K562 (cell line): ENCODE results near the gene OTUD5. TPM values are rescaled to one million over a fixed set of nuclear protein-coding genes. Genes with fewer than 3 reads are reported as not detected.

Source experiments
- ATF2 ChIP-seq: sonication (generic); formaldehyde crosslinking; IDR thresholded peaks from 2 replicates; pipeline ENCODE4 v1.8.1; 2022; ENCODE audit warnings: missing genetic modification reagents
- BDP1 ChIP-seq: IDR thresholded peaks from 3 replicates; pipeline ENCODE4 v1.6.1; 2011; ENCODE audit not compliant: insufficient read length, insufficient read depth
- ELF1 ChIP-seq: fragments of 200-800 bp; sonication (Bioruptor generic); IDR thresholded peaks from 2 replicates; pipeline ENCODE4 v1.6.1; 2016; ENCODE audit warnings: missing genetic modification characterization, missing compliant biosample characterization
- ERF ChIP-seq: fragments of 450-650 bp; formaldehyde crosslinking; IDR thresholded peaks from 2 replicates; pipeline ENCODE4 v1.4.0; 2020; ENCODE audit warnings: mild to moderate bottlenecking, mixed read lengths
- FOXO4 ChIP-seq: fragments of 450-650 bp; formaldehyde crosslinking; IDR thresholded peaks from 2 replicates; pipeline ENCODE4 v1.4.0; 2020; ENCODE audit warnings: mild to moderate bottlenecking, moderate library complexity
- GTF2A2 ChIP-seq: IDR thresholded peaks from 2 replicates; pipeline ENCODE4 v1.6.1; 2016; ENCODE audit warnings: mild to moderate bottlenecking, missing genetic modification characterization, missing compliant biosample characterization
- KLF1 ChIP-seq: fragments of 450-650 bp; IDR thresholded peaks from 2 replicates; pipeline ENCODE4 v1.6.1; 2016; ENCODE audit warnings: missing genetic modification characterization, missing compliant biosample characterization
- MECOM ChIP-seq: fragments of 250-450 bp; sonication (Bioruptor Pico); IDR thresholded peaks from 2 replicates; pipeline ENCODE4 v1.8.0; 2022; ENCODE audit warnings: inconsistent platforms
- NCOA2 ChIP-seq, 2 experiments: fragments of 450-650 bp; IDR thresholded peaks; 2 replicates each; pipeline ENCODE4 v1.6.1; 2018; ENCODE audit warnings: mild to moderate bottlenecking in 2 of 2, moderate library complexity in 1 of 2; ENCODE audit not compliant: partially characterized antibody in 2 of 2
- NONO ChIP-seq, 2 experiments: fragments of 200-400 bp in 1 of 2; fragments of 450-650 bp in 1 of 2; formaldehyde crosslinking in 1 of 2; IDR thresholded peaks; 2 replicates each; pipeline ENCODE4 v1.6.1; 2017; ENCODE audit warnings: low read depth in 2 of 2, mild to moderate bottlenecking in 2 of 2, moderate library complexity in 2 of 2, low read length in 1 of 2
- PHTF2 ChIP-seq: fragments of 250-450 bp; sonication (Bioruptor Pico); IDR thresholded peaks from 2 replicates; pipeline ENCODE4 v1.5.0; 2021; ENCODE audit warnings: mild to moderate bottlenecking
- RBBP5 ChIP-seq: fragments of 200-600 bp; sonication (generic); IDR thresholded peaks from 2 replicates; pipeline ENCODE4 v1.6.1; 2012; ENCODE audit warnings: borderline replicate concordance, mild to moderate bottlenecking, low read length, control low read depth, inconsistent platforms; ENCODE audit not compliant: insufficient read depth, poor library complexity, severe bottlenecking
- RUNX1 ChIP-seq: sonication (generic); IDR thresholded peaks from 2 replicates; pipeline ENCODE4 v1.6.1; 2016; ENCODE audit warnings: antibody characterized with exemption, low read depth
- TEAD2 ChIP-seq: fragments of 450-650 bp; IDR thresholded peaks from 2 replicates; pipeline ENCODE4 v1.6.1; 2016; ENCODE audit warnings: missing genetic modification characterization, control low read depth, missing compliant biosample characterization
- XRCC5 ChIP-seq: fragments of 200-400 bp; formaldehyde crosslinking; IDR thresholded peaks from 2 replicates; pipeline ENCODE4 v1.6.1; 2017; ENCODE audit warnings: low read depth, mild to moderate bottlenecking, low read length
- ZFP1 ChIP-seq: fragments of 450-650 bp; formaldehyde crosslinking; IDR thresholded peaks from 2 replicates; pipeline ENCODE4 v1.4.0; 2020; ENCODE audit warnings: mild to moderate bottlenecking, mixed read lengths
- ZKSCAN3 ChIP-seq: fragments of 250-450 bp; sonication (Bioruptor Pico); IDR thresholded peaks from 2 replicates; pipeline ENCODE4 v1.4.0; 2020
- ZNF140 ChIP-seq: fragments of 250-450 bp; sonication (Bioruptor Pico); IDR thresholded peaks from 2 replicates; pipeline ENCODE4 v1.8.0; 2021; ENCODE audit warnings: moderate library complexity, mild to moderate bottlenecking, inconsistent platforms
- ZNF165 ChIP-seq: fragments of 250-450 bp; sonication (Bioruptor Pico); IDR thresholded peaks from 2 replicates; pipeline ENCODE4 v1.4.0; 2020; ENCODE audit warnings: borderline replicate concordance
- ZNF507 ChIP-seq: conservative IDR thresholded peaks from 2 replicates; pipeline ENCODE4 v1.6.1; 2017; ENCODE audit warnings: missing genetic modification characterization, missing compliant biosample characterization
- polyA plus RNA-seq, 8 experiments: library from polyadenylated mRNA; depleted of rRNA in 4 of 8; stranded (reverse) in 5 of 8; unstranded in 3 of 8; fragments of >200 nt; fragmentation: Nextera tagmentation in 2 of 8; fragmentation: Illumina TruSeq in 1 of 8; extraction: Ambion mirVana in 2 of 8; extraction: Trizol in 1 of 8; gene quantifications; 2 replicates each; pipeline versions ENCODE4 v1.2.1 to v1.2.3, GENCODE V29; 2011 to 2014; ENCODE audit warnings: inconsistent platforms in 1 of 8, missing spikeins in 1 of 8
- total RNA-seq, 7 experiments: library from RNA; depleted of rRNA in 6 of 7; stranded (reverse); fragments of >200 nt in 6 of 7; fragmentation: Illumina TruSeq in 2 of 7; extraction: Trizol in 2 of 7; gene quantifications; 2 replicates each; pipeline versions ENCODE4 v1.2.1 to v1.2.3, GENCODE V29; 2011 to 2021; ENCODE audit warnings: low replicate concordance in 1 of 7
- TF ChIP-seq, protein P1 (sequence below): fragments of 250-450 bp; sonication (Bioruptor Pico); IDR thresholded peaks from 2 replicates; pipeline ENCODE4 v1.9.0; 2021; ENCODE audit warnings: mild to moderate bottlenecking
- TF ChIP-seq, protein P2 (sequence below): fragments of 450-650 bp; IDR thresholded peaks from 2 replicates; pipeline ENCODE4 v1.6.1; 2016; ENCODE audit warnings: low read depth, mild to moderate bottlenecking, moderate library complexity
- TF ChIP-seq, protein P3 (sequence below): sonication (generic); formaldehyde crosslinking; IDR thresholded peaks from 2 replicates; pipeline ENCODE4 v1.8.1; 2023; ENCODE audit warnings: mild to moderate bottlenecking, missing genetic modification reagents
- TF ChIP-seq, protein P4 (sequence below): fragments of 450-650 bp; formaldehyde crosslinking; IDR thresholded peaks from 2 replicates; pipeline ENCODE4 v1.4.0; 2022; ENCODE audit warnings: missing genetic modification characterization

The OTUD5 gene
- total and polyA plus RNA-seq, 9 of the 15 experiments (the other 6 are each of a cell fraction or from before 2014, with no cell fraction given), result 3.6 to 102 (median 59.0) TPM

DNA sequence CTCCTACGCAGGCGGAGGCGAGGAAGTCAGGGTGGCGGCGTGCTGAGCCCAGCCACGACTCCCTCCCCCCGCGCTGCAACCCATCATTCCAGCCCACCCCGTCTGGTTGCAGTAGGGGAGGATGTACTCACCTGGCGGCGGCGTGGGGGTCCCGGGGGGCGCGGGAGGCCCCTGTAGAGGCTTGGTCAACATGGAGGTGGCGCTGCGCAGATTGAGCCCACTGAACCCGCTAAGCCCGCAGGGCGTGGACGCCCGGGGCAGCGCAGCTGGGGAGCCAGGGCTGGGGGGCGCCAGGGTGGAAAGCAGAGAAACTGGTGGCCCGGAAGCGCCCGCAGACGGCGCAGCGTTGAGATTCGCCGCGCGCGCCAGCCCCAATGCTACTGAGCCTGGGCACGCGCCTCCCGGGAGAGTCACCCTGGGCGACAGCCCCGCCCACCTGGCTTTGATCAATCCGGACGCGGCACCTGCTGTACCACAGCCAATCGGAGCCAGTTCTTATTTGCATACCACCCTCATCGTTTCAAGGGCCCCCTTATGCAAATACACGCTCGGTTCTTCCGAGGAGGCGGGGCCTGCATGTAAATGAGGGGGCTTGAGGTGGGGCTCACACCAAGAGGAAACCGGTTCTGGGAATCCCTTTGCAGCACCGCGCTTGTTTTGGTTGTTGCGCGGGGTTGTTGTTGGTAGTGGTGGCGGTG is 38.6 kb downstream of the OTUD5 start, which contains the start of gene PIM2 (continued):
- TF ChIP-seq XRCC5, result no peak
- TF ChIP-seq ATF2 (CRISPR knock-in tag), result no peak
- TF ChIP-seq TEAD2, result no peak
- no peak for TF ChIP-seq PHTF2 (CRISPR knock-in tag)
- no peak for TF ChIP-seq MECOM
- TF ChIP-seq ZFP1 (CRISPR knock-in tag), result no peak
- no peak for TF ChIP-seq KLF1 (tag)
- TF ChIP-seq GTF2A2 (tag), result 0 out of 2 replicates have a peak, but pooled peaks have one; percentile 27
- TF ChIP-seq ZNF140 (CRISPR knock-in tag), result no peak
- TF ChIP-seq BDP1, result no peak
- TF ChIP-seq FOXO4, result no peak
- TF ChIP-seq ERF (CRISPR knock-in tag), result peak; percentile 76
- TF ChIP-seq, protein P1, sequence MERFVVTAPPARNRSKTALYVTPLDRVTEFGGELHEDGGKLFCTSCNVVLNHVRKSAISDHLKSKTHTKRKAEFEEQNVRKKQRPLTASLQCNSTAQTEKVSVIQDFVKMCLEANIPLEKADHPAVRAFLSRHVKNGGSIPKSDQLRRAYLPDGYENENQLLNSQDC (CRISPR knock-in tag), result no peak
- no peak for TF ChIP-seq NCOA2 (IDR thresholded peaks at IDR 0.05; ENCODE audit: partially characterized antibody in 2 of 2)
- TF ChIP-seq, protein P2, sequence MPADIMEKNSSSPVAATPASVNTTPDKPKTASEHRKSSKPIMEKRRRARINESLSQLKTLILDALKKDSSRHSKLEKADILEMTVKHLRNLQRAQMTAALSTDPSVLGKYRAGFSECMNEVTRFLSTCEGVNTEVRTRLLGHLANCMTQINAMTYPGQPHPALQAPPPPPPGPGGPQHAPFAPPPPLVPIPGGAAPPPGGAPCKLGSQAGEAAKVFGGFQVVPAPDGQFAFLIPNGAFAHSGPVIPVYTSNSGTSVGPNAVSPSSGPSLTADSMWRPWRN, result peak; percentile 75
- TF ChIP-seq, protein P3, sequence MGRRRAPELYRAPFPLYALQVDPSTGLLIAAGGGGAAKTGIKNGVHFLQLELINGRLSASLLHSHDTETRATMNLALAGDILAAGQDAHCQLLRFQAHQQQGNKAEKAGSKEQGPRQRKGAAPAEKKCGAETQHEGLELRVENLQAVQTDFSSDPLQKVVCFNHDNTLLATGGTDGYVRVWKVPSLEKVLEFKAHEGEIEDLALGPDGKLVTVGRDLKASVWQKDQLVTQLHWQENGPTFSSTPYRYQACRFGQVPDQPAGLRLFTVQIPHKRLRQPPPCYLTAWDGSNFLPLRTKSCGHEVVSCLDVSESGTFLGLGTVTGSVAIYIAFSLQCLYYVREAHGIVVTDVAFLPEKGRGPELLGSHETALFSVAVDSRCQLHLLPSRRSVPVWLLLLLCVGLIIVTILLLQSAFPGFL (CRISPR knock-in tag), result no peak
- TF ChIP-seq ZKSCAN3 (CRISPR knock-in tag), result no peak
- no peak for TF ChIP-seq ZNF165 (CRISPR knock-in tag)
- TF ChIP-seq, protein P4, sequence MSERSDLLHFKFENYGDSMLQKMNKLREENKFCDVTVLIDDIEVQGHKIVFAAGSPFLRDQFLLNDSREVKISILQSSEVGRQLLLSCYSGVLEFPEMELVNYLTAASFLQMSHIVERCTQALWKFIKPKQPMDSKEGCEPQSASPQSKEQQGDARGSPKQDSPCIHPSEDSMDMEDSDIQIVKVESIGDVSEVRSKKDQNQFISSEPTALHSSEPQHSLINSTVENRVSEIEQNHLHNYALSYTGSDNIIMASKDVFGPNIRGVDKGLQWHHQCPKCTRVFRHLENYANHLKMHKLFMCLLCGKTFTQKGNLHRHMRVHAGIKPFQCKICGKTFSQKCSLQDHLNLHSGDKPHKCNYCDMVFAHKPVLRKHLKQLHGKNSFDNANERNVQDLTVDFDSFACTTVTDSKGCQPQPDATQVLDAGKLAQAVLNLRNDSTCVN, result no peak
- TF ChIP-seq ZNF507, result no peak
- peak; percentile 25 for TF ChIP-seq RBBP5
- no peak for TF ChIP-seq RUNX1
- peak; percentile 57; the same call in 1 of the 2 replicates for TF ChIP-seq ELF1 (tag)
- peak in 1 of 2 experiments; percentile 91; a peak in 2 of 4 replicates for TF ChIP-seq NONO (IDR thresholded peaks at IDR 0.05; ENCODE audit: low read depth in 2 of 2, low read length in 1 of 2)
